HepG2 (cell line): ENCODE measurements around the gene RPS19. TPM values are rescaled to one million over a fixed set of nuclear protein-coding genes. Genes with fewer than 3 reads are reported as not detected.
A peak's percentile ranks its signal among the peaks of the same experiment; 100 is the strongest.

Source experiments
- ARID5B ChIP-seq: IDR thresholded peaks from 2 replicates; pipeline ENCODE4 v1.4.0; 2020; ENCODE audit warnings: mild to moderate bottlenecking, missing genetic modification reagents
- CBX5 ChIP-seq: sonication (generic); formaldehyde crosslinking; IDR thresholded peaks from 2 replicates; pipeline ENCODE4 v1.4.0; 2020; ENCODE audit warnings: missing genetic modification reagents, borderline replicate concordance
- ETV5 ChIP-seq: IDR thresholded peaks from 2 replicates; pipeline ENCODE4 v1.6.1; 2018; ENCODE audit warnings: missing biosample characterization, missing genetic modification reagents, inconsistent platforms, borderline replicate concordance
- FIP1L1 ChIP-seq: fragments of 200-400 bp; formaldehyde crosslinking; IDR thresholded peaks from 2 replicates; pipeline ENCODE4 v1.6.1; 2018; ENCODE audit warnings: low read depth, mild to moderate bottlenecking, low read length, moderate library complexity, borderline replicate concordance; ENCODE audit not compliant: insufficient read depth
- GFI1 ChIP-seq: sonication (generic); formaldehyde crosslinking; IDR thresholded peaks from 2 replicates; pipeline ENCODE4 v1.5.0; 2020; ENCODE audit warnings: missing genetic modification reagents, mild to moderate bottlenecking, borderline replicate concordance
- NFAT5 ChIP-seq: sonication (generic); formaldehyde crosslinking; IDR thresholded peaks from 2 replicates; pipeline ENCODE4 v1.4.0; 2020; ENCODE audit warnings: missing genetic modification reagents
- SKI ChIP-seq: fragments of 450-650 bp; IDR thresholded peaks from one replicate; pipeline ENCODE4 v1.6.1; 2018; ENCODE audit warnings: mild to moderate bottlenecking; ENCODE audit not compliant: partially characterized antibody
- ZNF414 ChIP-seq: sonication (generic); formaldehyde crosslinking; IDR thresholded peaks from 2 replicates; pipeline ENCODE4 v1.5.0; 2020; ENCODE audit warnings: missing genetic modification reagents
- ZNF678 ChIP-seq: sonication (generic); formaldehyde crosslinking; IDR thresholded peaks from 2 replicates; pipeline ENCODE4 v1.4.0; 2020; ENCODE audit warnings: mild to moderate bottlenecking, missing genetic modification reagents
- polyA plus RNA-seq, 8 experiments: library from polyadenylated mRNA; depleted of rRNA in 3 of 8; stranded (reverse) in 7 of 8; unstranded in 1 of 8; fragments of >200 nt; fragmentation: Illumina TruSeq in 4 of 8; extraction: Trizol in 4 of 8; gene quantifications; 2 replicates each; pipeline versions ENCODE4 v1.2.1 to v1.2.3, GENCODE V29; 2011 to 2016; ENCODE audit warnings: low read depth in 4 of 8, missing spikeins in 1 of 8, mixed read lengths in 1 of 8; ENCODE audit not compliant: insufficient read depth in 1 of 8
- total RNA-seq, 5 experiments: library from RNA; depleted of rRNA; stranded (reverse); fragments of >200 nt; fragmentation: Illumina TruSeq; extraction: Trizol; gene quantifications; 2 replicates each; pipeline ENCODE4 v1.2.3, GENCODE V29; 2016; ENCODE audit warnings: low read depth in 1 of 5
- TF ChIP-seq, protein P1 (sequence below): sonication (generic); formaldehyde crosslinking; IDR thresholded peaks from 2 replicates; pipeline ENCODE4 v1.5.0; 2020; ENCODE audit warnings: mild to moderate bottlenecking, missing genetic modification reagents
- TF ChIP-seq, protein P2 (sequence below): sonication (generic); IDR thresholded peaks from 2 replicates; pipeline ENCODE4 v1.6.1; 2016; ENCODE audit warnings: low read depth, borderline replicate concordance
- TF ChIP-seq, protein P3 (sequence below): sonication (generic); formaldehyde crosslinking; IDR thresholded peaks from 2 replicates; pipeline ENCODE4 v1.8.0; 2022; ENCODE audit warnings: missing genetic modification reagents, mild to moderate bottlenecking, borderline replicate concordance

Gene RPS19
- total and polyA plus RNA-seq, 2 of the 13 experiments (the other 11 are each of a cell fraction or from before 2014, with no cell fraction given): 1,983 to 4,758 TPM

GRCh38 chr19:41904118-41904870 lies 44.2 kb downstream of the RPS19 start (continued):
- TF ChIP-seq ARID5B (CRISPR knock-in tag): peak; percentile 77
- TF ChIP-seq NFAT5: no peak
- TF ChIP-seq, protein P1, sequence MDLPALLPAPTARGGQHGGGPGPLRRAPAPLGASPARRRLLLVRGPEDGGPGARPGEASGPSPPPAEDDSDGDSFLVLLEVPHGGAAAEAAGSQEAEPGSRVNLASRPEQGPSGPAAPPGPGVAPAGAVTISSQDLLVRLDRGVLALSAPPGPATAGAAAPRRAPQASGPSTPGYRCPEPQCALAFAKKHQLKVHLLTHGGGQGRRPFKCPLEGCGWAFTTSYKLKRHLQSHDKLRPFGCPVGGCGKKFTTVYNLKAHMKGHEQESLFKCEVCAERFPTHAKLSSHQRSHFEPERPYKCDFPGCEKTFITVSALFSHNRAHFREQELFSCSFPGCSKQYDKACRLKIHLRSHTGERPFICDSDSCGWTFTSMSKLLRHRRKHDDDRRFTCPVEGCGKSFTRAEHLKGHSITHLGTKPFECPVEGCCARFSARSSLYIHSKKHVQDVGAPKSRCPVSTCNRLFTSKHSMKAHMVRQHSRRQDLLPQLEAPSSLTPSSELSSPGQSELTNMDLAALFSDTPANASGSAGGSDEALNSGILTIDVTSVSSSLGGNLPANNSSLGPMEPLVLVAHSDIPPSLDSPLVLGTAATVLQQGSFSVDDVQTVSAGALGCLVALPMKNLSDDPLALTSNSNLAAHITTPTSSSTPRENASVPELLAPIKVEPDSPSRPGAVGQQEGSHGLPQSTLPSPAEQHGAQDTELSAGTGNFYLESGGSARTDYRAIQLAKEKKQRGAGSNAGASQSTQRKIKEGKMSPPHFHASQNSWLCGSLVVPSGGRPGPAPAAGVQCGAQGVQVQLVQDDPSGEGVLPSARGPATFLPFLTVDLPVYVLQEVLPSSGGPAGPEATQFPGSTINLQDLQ (CRISPR knock-in tag): no peak
- TF ChIP-seq SKI: no peak
- TF ChIP-seq ZNF414 (CRISPR knock-in tag): no peak
- TF ChIP-seq, protein P2, sequence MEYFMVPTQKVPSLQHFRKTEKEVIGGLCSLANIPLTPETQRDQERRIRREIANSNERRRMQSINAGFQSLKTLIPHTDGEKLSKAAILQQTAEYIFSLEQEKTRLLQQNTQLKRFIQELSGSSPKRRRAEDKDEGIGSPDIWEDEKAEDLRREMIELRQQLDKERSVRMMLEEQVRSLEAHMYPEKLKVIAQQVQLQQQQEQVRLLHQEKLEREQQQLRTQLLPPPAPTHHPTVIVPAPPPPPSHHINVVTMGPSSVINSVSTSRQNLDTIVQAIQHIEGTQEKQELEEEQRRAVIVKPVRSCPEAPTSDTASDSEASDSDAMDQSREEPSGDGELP: peak; percentile 61; the same call in 1 of the 2 replicates
- TF ChIP-seq, protein P3, sequence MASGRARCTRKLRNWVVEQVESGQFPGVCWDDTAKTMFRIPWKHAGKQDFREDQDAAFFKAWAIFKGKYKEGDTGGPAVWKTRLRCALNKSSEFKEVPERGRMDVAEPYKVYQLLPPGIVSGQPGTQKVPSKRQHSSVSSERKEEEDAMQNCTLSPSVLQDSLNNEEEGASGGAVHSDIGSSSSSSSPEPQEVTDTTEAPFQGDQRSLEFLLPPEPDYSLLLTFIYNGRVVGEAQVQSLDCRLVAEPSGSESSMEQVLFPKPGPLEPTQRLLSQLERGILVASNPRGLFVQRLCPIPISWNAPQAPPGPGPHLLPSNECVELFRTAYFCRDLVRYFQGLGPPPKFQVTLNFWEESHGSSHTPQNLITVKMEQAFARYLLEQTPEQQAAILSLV (CRISPR knock-in tag): no peak
- peak; percentile 74; the same call in 1 of the 2 replicates for TF ChIP-seq GFI1
- TF ChIP-seq CBX5 (CRISPR knock-in tag): peak; percentile 21; the same call in 1 of the 2 replicates
- peak; percentile 71; the same call in 1 of the 2 replicates for TF ChIP-seq ETV5
- no peak for TF ChIP-seq ZNF678 (CRISPR knock-in tag)
- TF ChIP-seq FIP1L1: no peak
